H1 (cell line): ENCODE data around the gene ENDOU.

Experiments
- CEBPB ChIP-seq: IDR thresholded peaks from 2 replicates; pipeline ENCODE4 v1.6.1; 2012; ENCODE audit warnings: low read depth, low read length
- CHD2 ChIP-seq: IDR thresholded peaks from 2 replicates; pipeline ENCODE4 v1.6.1; 2012; ENCODE audit warnings: low read length, improper control_type of control experiment
- CREB1 ChIP-seq: IDR thresholded peaks from 2 replicates; pipeline ENCODE4 v1.6.1; 2012; ENCODE audit warnings: inconsistent platforms
- EGR1 ChIP-seq: IDR thresholded peaks from 2 replicates; pipeline ENCODE4 v1.6.1; 2011; ENCODE audit warnings: low read depth, low read length, borderline replicate concordance
- EP300 ChIP-seq, 2 experiments: IDR thresholded peaks; 1 replicate in 1 of 2; 2 replicates in 1 of 2; pipeline ENCODE4 v1.6.1; 2011 to 2012; ENCODE audit warnings: low read depth in 2 of 2, low read length in 2 of 2, mild to moderate bottlenecking in 2 of 2, borderline replicate concordance in 1 of 2, inconsistent platforms in 1 of 2, moderate library complexity in 1 of 2
- POLR2A ChIP-seq, 2 experiments: IDR thresholded peaks; 1 replicate in 1 of 2; 2 replicates in 1 of 2; pipeline ENCODE4 v1.6.1; 2011; ENCODE audit warnings: low read depth in 2 of 2, low read length in 2 of 2, mild to moderate bottlenecking in 2 of 2; ENCODE audit errors: control extremely low read depth in 1 of 2
- SIX5 ChIP-seq: IDR thresholded peaks from 2 replicates; pipeline ENCODE4 v1.6.1; 2011; ENCODE audit warnings: mild to moderate bottlenecking, low read depth, low read length
- TCF12 ChIP-seq: IDR thresholded peaks from 2 replicates; pipeline ENCODE4 v1.6.1; 2011; ENCODE audit warnings: low read depth, mild to moderate bottlenecking, low read length
- TF ChIP-seq, protein P1 (sequence below), 3 experiments: IDR thresholded peaks; 1 replicate in 2 of 3; 2 replicates in 1 of 3; pipeline versions ENCODE4 v1.5.1 to v1.6.1; 2011; ENCODE audit warnings: low read length in 3 of 3, mild to moderate bottlenecking in 3 of 3, inconsistent platforms in 2 of 3, low read depth in 1 of 3, moderate library complexity in 1 of 3; ENCODE audit not compliant: insufficient read depth in 1 of 3; ENCODE audit errors: control extremely low read depth in 1 of 3
- TF ChIP-seq, protein P2 (sequence below): IDR thresholded peaks from 2 replicates; pipeline ENCODE4 v1.6.1; 2012; ENCODE audit warnings: inconsistent platforms

DNA sequence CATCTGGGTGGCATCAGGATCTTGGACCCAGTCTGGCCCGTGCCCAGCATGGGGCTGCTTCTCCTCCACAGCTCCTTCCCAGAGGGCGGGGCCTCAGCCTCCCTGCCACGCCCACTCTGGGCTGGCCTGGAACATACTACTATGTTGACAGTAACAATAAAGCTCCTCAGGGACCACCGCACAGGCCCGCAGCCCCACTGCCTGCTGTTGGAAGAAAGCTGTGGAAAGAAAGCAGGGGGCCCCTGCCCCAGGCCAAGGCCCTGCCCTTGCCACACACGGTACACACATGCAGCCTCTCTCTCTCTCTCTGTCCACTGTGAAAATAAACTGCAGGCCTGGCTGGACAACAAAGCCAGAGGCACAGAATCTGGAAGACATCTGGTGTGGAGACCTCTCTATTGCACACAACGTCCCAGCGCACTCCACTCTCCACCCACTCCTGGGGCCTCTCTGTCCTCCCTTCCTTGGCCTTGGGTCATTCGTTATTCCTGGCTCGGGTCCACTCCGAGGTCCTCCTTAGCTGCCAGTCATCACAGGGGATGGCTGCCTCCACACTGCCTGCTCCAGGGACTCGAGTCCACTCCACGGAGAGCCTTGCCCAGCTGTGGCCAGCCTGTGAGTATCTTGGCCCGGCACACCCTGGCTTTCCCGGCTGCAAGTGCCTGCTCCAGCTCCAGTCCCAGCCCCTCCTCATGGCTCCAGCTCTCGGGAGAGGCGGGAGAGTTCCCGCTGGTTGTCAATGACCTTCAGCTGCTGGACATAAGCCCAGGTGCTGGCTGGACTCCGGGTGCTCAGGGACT, 11.8 kb upstream of the ENDOU start:
- TF ChIP-seq, protein P1, sequence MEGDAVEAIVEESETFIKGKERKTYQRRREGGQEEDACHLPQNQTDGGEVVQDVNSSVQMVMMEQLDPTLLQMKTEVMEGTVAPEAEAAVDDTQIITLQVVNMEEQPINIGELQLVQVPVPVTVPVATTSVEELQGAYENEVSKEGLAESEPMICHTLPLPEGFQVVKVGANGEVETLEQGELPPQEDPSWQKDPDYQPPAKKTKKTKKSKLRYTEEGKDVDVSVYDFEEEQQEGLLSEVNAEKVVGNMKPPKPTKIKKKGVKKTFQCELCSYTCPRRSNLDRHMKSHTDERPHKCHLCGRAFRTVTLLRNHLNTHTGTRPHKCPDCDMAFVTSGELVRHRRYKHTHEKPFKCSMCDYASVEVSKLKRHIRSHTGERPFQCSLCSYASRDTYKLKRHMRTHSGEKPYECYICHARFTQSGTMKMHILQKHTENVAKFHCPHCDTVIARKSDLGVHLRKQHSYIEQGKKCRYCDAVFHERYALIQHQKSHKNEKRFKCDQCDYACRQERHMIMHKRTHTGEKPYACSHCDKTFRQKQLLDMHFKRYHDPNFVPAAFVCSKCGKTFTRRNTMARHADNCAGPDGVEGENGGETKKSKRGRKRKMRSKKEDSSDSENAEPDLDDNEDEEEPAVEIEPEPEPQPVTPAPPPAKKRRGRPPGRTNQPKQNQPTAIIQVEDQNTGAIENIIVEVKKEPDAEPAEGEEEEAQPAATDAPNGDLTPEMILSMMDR (IDR thresholded peaks at IDR 0.05; ENCODE audit: control extremely low read depth in 1 of 3, insufficient read depth in 1 of 3, low read depth in 1 of 3, low read length in 3 of 3): no peak
- TF ChIP-seq TCF12 (no peak), CEBPB (no peak), CHD2 (no peak), SIX5 (no peak), POLR2A (IDR thresholded peaks at IDR 0.05; ENCODE audit: control extremely low read depth in 1 of 2, low read depth in 2 of 2, low read length in 2 of 2) (no peak), CREB1 (no peak), EGR1 (no peak), EP300 (IDR thresholded peaks at IDR 0.05; ENCODE audit: borderline replicate concordance in 1 of 2, low read depth in 2 of 2, low read length in 2 of 2) (no peak)
- TF ChIP-seq, protein P2, sequence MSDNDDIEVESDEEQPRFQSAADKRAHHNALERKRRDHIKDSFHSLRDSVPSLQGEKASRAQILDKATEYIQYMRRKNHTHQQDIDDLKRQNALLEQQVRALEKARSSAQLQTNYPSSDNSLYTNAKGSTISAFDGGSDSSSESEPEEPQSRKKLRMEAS: no peak
